Measurements from ENCODE around the gene TRAF1.

Gene TRAF1

GRCh38 chr9:120923620-120924328 is 2.8 kb downstream of the TRAF1 start:
- DNase-seq (ENCODE audit: low spot score), result no peak

- DNase-seq (ENCODE audit: low spot score), result no peak
These were observed 4.0 kb downstream of the TRAF1 start for GRCh38 chr9:120922404-120923195.

GRCh38 chr9:120921661-120922181 is 4.9 kb downstream of the TRAF1 start:
- no peak for DNase-seq (ENCODE audit: low spot score)

- no peak for DNase-seq (ENCODE audit: low spot score)
These were observed 5.8 kb downstream of the TRAF1 start for GRCh38 chr9:120920806-120921178.

- DNase-seq (ENCODE audit: low spot score), result no peak
These were observed 6.5 kb downstream of the TRAF1 start for GRCh38 chr9:120919843-120920805.

GRCh38 chr9:120918931-120919842 is 7.4 kb downstream of the TRAF1 start:
- no peak for DNase-seq (ENCODE audit: low spot score)

GRCh38 chr9:120917929-120918762 is 8.4 kb downstream of the TRAF1 start:
- no peak for DNase-seq (ENCODE audit: low spot score)

- DNase-seq (ENCODE audit: low spot score), result no peak
These were observed 9.4 kb downstream of the TRAF1 start for GRCh38 chr9:120916991-120917880.

- no peak for DNase-seq (ENCODE audit: low spot score)
These were observed 10.0 kb downstream of the TRAF1 start for GRCh38 chr9:120916588-120916987.

- no peak for DNase-seq (ENCODE audit: low spot score)
These were observed 10.6 kb downstream of the TRAF1 start for GRCh38 chr9:120915854-120916470.

- no peak for DNase-seq (ENCODE audit: low spot score)
These were observed 11.6 kb downstream of the TRAF1 start for GRCh38 chr9:120914953-120915352.

GRCh38 chr9:120914396-120914795 is 12.2 kb downstream of the TRAF1 start:
- no peak for DNase-seq (ENCODE audit: low spot score)

GRCh38 chr9:120913647-120914264 is 12.8 kb downstream of the TRAF1 start:
- no peak for DNase-seq (ENCODE audit: low spot score)

GRCh38 chr9:120912958-120913646 is 13.5 kb downstream of the TRAF1 start:
- no peak for DNase-seq (ENCODE audit: low spot score)

GRCh38 chr9:120911295-120911837 is 15.2 kb downstream of the TRAF1 start:
- no peak for DNase-seq (ENCODE audit: low spot score)

GRCh38 chr9:120910643-120911042 is 16.0 kb downstream of the TRAF1 start:
- DNase-seq (ENCODE audit: low spot score), result no peak

GRCh38 chr9:120909904-120910303 is 16.7 kb downstream of the TRAF1 start:
- no peak for DNase-seq (ENCODE audit: low spot score)

Data from HuH-7.5 (cell line).